Neural cell (in vitro differentiated cells): Measurements from ENCODE around the gene ASAP3. TPM values are rescaled to one million over a fixed set of nuclear protein-coding genes. Genes with fewer than 3 reads are reported as not detected.

Source experiments
- H2AFZ ChIP-seq: fragments of 200-600, 300-800 bp; sonication (generic), shearing (Covaris generic); 2 replicates; pipeline ENCODE4 v1.6.0; 2014; ENCODE audit warnings: low read depth, mild to moderate bottlenecking, antibody characterized with exemption, low read length, moderate library complexity
- H3F3A ChIP-seq: fragments of 200-600 bp; shearing (Covaris generic); 2 replicates; pipeline ENCODE4 v1.6.1; 2016; ENCODE audit warnings: mild to moderate bottlenecking, moderate library complexity, mixed read lengths, antibody characterized with exemption, low read length; ENCODE audit not compliant: insufficient read depth, poor library complexity, severe bottlenecking
- H3K27ac ChIP-seq: fragments of 200-600, 300-800 bp; sonication (generic), shearing (Covaris generic); 2 replicates; pipeline ENCODE4 v1.5.1; 2014; ENCODE audit warnings: mild to moderate bottlenecking, low read length, moderate library complexity
- H3K27me3 ChIP-seq: fragments of 300-800, 200-600 bp; sonication (generic), shearing (Covaris generic); 2 replicates; pipeline ENCODE4 v1.6.0; 2014; ENCODE audit warnings: mild to moderate bottlenecking, low read depth, low read length, moderate library complexity; ENCODE audit not compliant: insufficient read depth
- H3K36me3 ChIP-seq: fragments of 300-800, 200-600 bp; sonication (generic), shearing (Covaris generic); 2 replicates; pipeline ENCODE4 v1.5.1; 2014; ENCODE audit warnings: mild to moderate bottlenecking, antibody characterized with exemption, low read length, moderate library complexity; ENCODE audit not compliant: insufficient read depth
- H3K4me2 ChIP-seq: fragments of 300-800, 200-600 bp; sonication (generic), shearing (Covaris generic); 2 replicates; pipeline ENCODE4 v1.6.0; 2014; ENCODE audit warnings: mild to moderate bottlenecking, low read length
- H3K4me3 ChIP-seq: fragments of 300-800, 200-600 bp; sonication (generic), shearing (Covaris generic); 2 replicates; pipeline ENCODE4 v1.5.1; 2014; ENCODE audit warnings: mild to moderate bottlenecking, low read length, moderate library complexity
- H3K79me2 ChIP-seq: fragments of 200-600 bp; shearing (Covaris generic); replicated peaks from 2 replicates; pipeline ENCODE4 v1.6.0; 2014; ENCODE audit warnings: mild to moderate bottlenecking, low read length, moderate library complexity; ENCODE audit not compliant: insufficient read depth
- H3K9ac ChIP-seq: fragments of 300-800, 200-600 bp; sonication (generic), shearing (Covaris generic); 2 replicates; pipeline ENCODE4 v1.6.1; 2016; ENCODE audit warnings: mild to moderate bottlenecking, low read length, mixed read lengths
- H3K9me2 ChIP-seq: fragments of 200-600 bp; shearing (Covaris generic); 2 replicates; pipeline ENCODE4 v1.6.1; 2016; ENCODE audit warnings: mild to moderate bottlenecking, low read length, mixed read lengths; ENCODE audit not compliant: insufficient read depth
- H3K9me3 ChIP-seq: fragments of 200-600, 300-800 bp; sonication (generic), shearing (Covaris generic); 2 replicates; pipeline ENCODE4 v1.6.1; 2016; ENCODE audit warnings: mild to moderate bottlenecking, mixed run types, low read length, moderate library complexity, mixed read lengths
- H4K20me1 ChIP-seq: fragments of 200-600 bp; shearing (Covaris generic); 2 replicates; pipeline ENCODE4 v1.6.1; 2016; ENCODE audit warnings: mild to moderate bottlenecking, mixed run types; ENCODE audit not compliant: insufficient read depth
- CTCF ChIP-seq: fragments of 450-650 bp; IDR thresholded peaks from 2 replicates; pipeline ENCODE4 v1.5.1; 2014; ENCODE audit warnings: antibody characterized with exemption, mild to moderate bottlenecking, moderate library complexity; ENCODE audit not compliant: poor library complexity, severe bottlenecking
- EP300 ChIP-seq: fragments of 450-650 bp; conservative IDR thresholded peaks from 2 replicates; pipeline ENCODE4 v1.6.1; 2014; ENCODE audit warnings: antibody characterized with exemption, mild to moderate bottlenecking, moderate library complexity; ENCODE audit not compliant: poor library complexity, severe bottlenecking
- EZH2 ChIP-seq: fragments of 200-600, 300-800 bp; shearing (Covaris generic), sonication (generic); IDR thresholded peaks from 2 replicates; pipeline ENCODE4 v1.6.1; 2014; ENCODE audit warnings: antibody characterized with exemption, low read length, borderline replicate concordance, mild to moderate bottlenecking; ENCODE audit not compliant: insufficient read depth, poor library complexity, severe bottlenecking
- MXI1 ChIP-seq: fragments of 450-650 bp; conservative IDR thresholded peaks from 2 replicates; pipeline ENCODE4 v1.6.1; 2014; ENCODE audit warnings: antibody characterized with exemption, mild to moderate bottlenecking; ENCODE audit not compliant: poor library complexity, severe bottlenecking
- POLR2AphosphoS5 ChIP-seq: IDR thresholded peaks from 2 replicates; pipeline ENCODE4 v1.6.1; 2012
- RAD21 ChIP-seq: fragments of 450-650 bp; conservative IDR thresholded peaks from 2 replicates; pipeline ENCODE4 v1.6.1; 2014; ENCODE audit warnings: antibody characterized with exemption, mild to moderate bottlenecking, moderate library complexity
- REST ChIP-seq: IDR thresholded peaks from 2 replicates; pipeline ENCODE4 v1.6.1; 2012; ENCODE audit warnings: borderline replicate concordance
- SMC3 ChIP-seq: fragments of 450-650 bp; conservative IDR thresholded peaks from 2 replicates; pipeline ENCODE4 v1.6.1; 2014; ENCODE audit warnings: antibody characterized with exemption, mild to moderate bottlenecking, moderate library complexity; ENCODE audit not compliant: poor library complexity
- TAF1 ChIP-seq: IDR thresholded peaks from 2 replicates; pipeline ENCODE4 v1.6.1; 2012; ENCODE audit warnings: low read depth
- polyA plus RNA-seq: library from polyadenylated mRNA; depleted of rRNA; stranded (reverse); fragments of >200 nt; gene quantifications from 2 replicates; pipeline ENCODE4 v1.2.3, GENCODE V29; 2014

The ASAP3 gene
- polyA plus RNA-seq, 1 donor from 2014 or later: 24.9 TPM

GRCh38 chr1:23399229-23399628, 84.8 kb downstream of the ASAP3 start:
- Histone ChIP-seq H3K27me3 (no peaks in the 10 kb centered on the region), H2AFZ (no peak overlapping the region), H3K27ac (no peak overlapping the region), H3K4me2 (no peak overlapping the region), H3K79me2 (no peaks in the 10 kb centered on the region), H3K9me3 (no peaks in the 10 kb centered on the region), H3K36me3 (no peaks in the 10 kb centered on the region), H3F3A (no peaks in the 10 kb centered on the region), H3K9ac (no peak overlapping the region), H4K20me1 (no peaks in the 10 kb centered on the region), H3K4me3 (no peak overlapping the region), H3K9me2 (no peaks in the 10 kb centered on the region)
- no peak for TF ChIP-seq SMC3
- no peak for TF ChIP-seq RAD21
- no peak for TF ChIP-seq CTCF
- TF ChIP-seq EP300: no peak
- no peak for TF ChIP-seq TAF1
- TF ChIP-seq MXI1: no peak
- no peak for TF ChIP-seq POLR2AphosphoS5
- no peak for TF ChIP-seq REST
- no peak for TF ChIP-seq EZH2

- Histone ChIP-seq H3K36me3 (no peaks in the 10 kb centered on the region), H4K20me1 (no peaks in the 10 kb centered on the region), H3K27ac (no peak overlapping the region), H2AFZ (no peak overlapping the region), H3K9ac (no peak overlapping the region), H3F3A (no peaks in the 10 kb centered on the region), H3K4me3 (no peak overlapping the region), H3K9me2 (no peaks in the 10 kb centered on the region), H3K4me2 (no peak overlapping the region), H3K27me3 (no peaks in the 10 kb centered on the region), H3K9me3 (no peaks in the 10 kb centered on the region), H3K79me2 (no peaks in the 10 kb centered on the region)
- TF ChIP-seq TAF1: no peak
- no peak for TF ChIP-seq EP300
- TF ChIP-seq RAD21: no peak
- TF ChIP-seq POLR2AphosphoS5: no peak
- no peak for TF ChIP-seq MXI1
- no peak for TF ChIP-seq CTCF
- no peak for TF ChIP-seq EZH2
- no peak for TF ChIP-seq SMC3
- no peak for TF ChIP-seq REST
These were observed 86.1 kb downstream of the ASAP3 start for GRCh38 chr1:23397908-23398307.
